ENCODE measurements around the gene APH1B.
"Not testable (repeated sequence)": the region's sequence is repeated elsewhere in the genome, so short reads cannot be mapped to it uniquely, and the experiment has no call there.

The APH1B gene

GRCh38 chr15:63301088-63301487 is 23.7 kb downstream of the APH1B start:
- DNase-seq = no peak

- DNase-seq = no peak
Observed at GRCh38 chr15:63305260-63305659, 27.9 kb downstream of the APH1B start.

GRCh38 chr15:63306492-63307073 is 29.2 kb downstream of the APH1B start:
- DNase-seq = no peak

DNA sequence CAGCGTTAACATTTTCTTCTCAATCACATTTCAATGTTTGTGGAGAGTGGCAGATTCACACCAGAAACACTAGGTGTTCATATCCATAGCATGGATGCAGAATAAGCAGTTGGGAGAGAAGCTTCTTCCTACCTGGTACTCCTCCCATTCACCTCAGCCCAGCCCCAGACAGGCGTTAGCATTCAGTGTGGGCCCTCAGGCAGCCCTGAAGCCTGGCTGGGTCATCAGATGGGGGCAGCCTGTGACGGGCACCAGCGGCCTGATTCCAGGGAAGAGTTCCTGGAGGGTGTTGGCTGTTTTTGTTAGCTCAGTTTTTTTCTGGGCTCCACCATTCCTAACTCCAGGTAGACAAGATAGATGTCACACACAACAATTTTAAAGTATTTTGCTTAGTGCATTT is 31.1 kb downstream of the APH1B start:
- DNase-seq = no peak

- DNase-seq = no peak
Observed at GRCh38 chr15:63308947-63309346, 31.5 kb downstream of the APH1B start.

GRCh38 chr15:63310646-63311045 is 33.2 kb downstream of the APH1B start:
- no peak for DNase-seq

- no peak for DNase-seq
Observed at GRCh38 chr15:63312286-63312685, 34.9 kb downstream of the APH1B start.

GRCh38 chr15:63313825-63314224 is 36.4 kb downstream of the APH1B start:
- DNase-seq = no peak

GRCh38 chr15:63314409-63314808 is 37.0 kb downstream of the APH1B start:
- no peak for DNase-seq

GRCh38 chr15:63318344-63318743 is 40.9 kb downstream of the APH1B start:
- DNase-seq = no peak

GRCh38 chr15:63319065-63319464 is 41.7 kb downstream of the APH1B start:
- DNase-seq = no peak

GRCh38 chr15:63320446-63320845 is 43.0 kb downstream of the APH1B start:
- not testable (repeated sequence) for DNase-seq

- DNase-seq = not testable (repeated sequence)
Observed at GRCh38 chr15:63320981-63321380, 43.6 kb downstream of the APH1B start.

GRCh38 chr15:63321462-63321861 is 44.1 kb downstream of the APH1B start:
- DNase-seq = no peak

- no peak for DNase-seq
Observed at GRCh38 chr15:63322541-63322940, 45.1 kb downstream of the APH1B start.

DNA sequence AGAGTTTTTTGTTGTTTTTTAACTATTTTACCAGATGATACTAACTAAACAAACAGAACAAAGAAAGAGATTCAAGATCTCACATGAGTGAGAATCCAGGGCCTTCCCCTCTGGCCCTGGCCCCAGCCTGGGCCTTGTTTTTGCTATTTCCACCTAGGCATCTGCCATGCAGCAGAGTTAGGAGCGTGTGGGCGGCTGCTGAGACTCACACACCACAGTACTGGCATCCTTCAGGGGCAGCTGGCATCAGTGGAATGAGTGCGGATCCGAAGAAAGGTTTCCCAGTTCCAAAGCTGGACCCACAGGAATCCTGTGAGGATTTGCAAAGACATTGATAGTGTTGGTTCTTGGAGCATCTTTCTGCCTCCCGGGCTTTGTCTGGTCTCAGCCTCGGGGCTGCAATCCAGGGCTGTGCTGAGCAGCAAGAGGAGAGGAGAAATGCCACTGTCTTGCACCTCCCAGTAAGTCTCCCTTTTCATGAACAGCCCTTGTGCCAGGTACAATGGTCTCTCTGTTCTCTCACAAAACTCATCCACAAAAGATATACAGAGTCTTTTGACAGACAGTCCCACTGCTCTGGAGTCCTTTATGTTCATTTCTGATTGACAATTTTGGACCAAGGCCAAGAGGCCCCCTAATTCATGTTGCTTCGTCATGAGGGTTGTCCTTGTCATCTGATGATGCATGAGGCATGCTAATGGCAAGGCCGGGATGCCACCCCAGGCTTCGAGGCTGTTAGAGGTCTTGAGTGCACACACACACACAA is 46.6 kb downstream of the APH1B start:
- no peak for DNase-seq

- no peak for DNase-seq
Observed at GRCh38 chr15:63324770-63325169, 47.4 kb downstream of the APH1B start.

- no peak for DNase-seq
Observed at GRCh38 chr15:63327648-63328421, 50.4 kb downstream of the APH1B start.

- DNase-seq = no peak
Observed at GRCh38 chr15:63329567-63330350, 52.4 kb downstream of the APH1B start.

- DNase-seq = no peak
Observed at GRCh38 chr15:63330926-63331325, 53.5 kb downstream of the APH1B start.

DNA sequence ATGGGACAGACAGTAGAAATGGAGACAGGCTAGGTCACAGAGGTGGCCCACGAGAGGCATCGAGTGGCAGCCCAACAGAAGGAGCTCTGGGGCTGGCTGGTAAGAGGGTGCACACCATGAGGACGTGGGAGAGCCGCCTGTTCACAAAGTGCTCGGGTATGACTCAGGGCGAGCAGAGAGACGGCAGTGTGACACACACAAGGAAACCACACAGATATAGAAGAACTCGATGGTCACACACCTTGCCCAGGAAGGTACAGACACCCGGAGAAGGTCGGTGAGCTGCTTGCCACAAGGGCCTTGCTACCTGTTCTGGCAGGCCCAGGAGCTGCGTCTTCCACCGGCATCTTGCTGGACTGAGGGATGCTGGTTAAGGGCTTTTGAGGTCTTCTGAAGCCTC is 54.1 kb downstream of the APH1B start:
- DNase-seq = no peak

DNA sequence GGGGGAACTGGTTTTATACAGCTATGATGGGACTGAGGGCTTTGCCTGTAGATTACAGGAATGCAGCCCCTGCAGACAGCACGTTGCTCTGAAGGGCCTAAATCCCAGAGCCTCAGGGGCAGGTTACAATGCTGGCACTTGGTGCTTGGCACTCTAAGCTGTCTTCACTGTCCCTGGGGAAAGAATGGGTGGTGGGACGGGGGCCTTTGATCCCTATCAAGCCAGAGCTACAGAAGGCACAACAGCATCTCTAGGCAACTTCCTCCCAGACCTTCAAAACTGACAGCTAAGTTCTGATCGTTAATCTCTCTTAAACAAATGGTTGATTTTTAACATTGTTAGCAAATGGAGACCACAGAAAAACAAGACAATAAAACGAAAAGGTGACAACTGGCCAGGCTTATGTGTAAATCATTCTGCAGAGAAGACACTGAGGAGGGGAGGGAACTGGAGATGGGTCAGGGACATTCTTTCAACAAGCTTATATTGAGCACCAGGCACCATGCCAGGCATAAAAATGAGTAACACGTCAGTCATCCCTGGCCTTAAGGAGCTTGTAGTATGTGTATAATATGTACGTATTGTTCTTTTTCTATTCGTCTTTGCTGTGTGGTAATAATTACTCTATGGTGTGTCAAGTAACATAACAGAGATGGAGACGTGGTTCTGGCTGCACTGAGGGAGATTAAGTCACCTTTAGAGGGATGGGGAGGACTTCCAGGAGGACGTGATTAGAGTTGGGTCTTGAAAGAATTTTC is 55.1 kb downstream of the APH1B start:
- DNase-seq = no peak
